Measurements from ENCODE around the gene TMEM147. TPM values are rescaled to one million over a fixed set of nuclear protein-coding genes. Genes with fewer than 3 reads are reported as not detected.
"Not testable (repeated sequence)": the region's sequence is repeated elsewhere in the genome, so short reads cannot be mapped to it uniquely, and the experiment has no call there.

TMEM147 gene
- total RNA-seq, 2 donors from 2014 or later = 25.3 to 34.4 TPM

- DNase-seq (ENCODE audit: low spot score) (peak; percentile 0), ATAC-seq (no peak)
- H3K36me3 Mint-ChIP-seq = no peaks in the 10 kb centered on the region
- no peaks in the 10 kb centered on the region for H3K9me3 Mint-ChIP-seq
- no peak overlapping the region for H3K27ac Mint-ChIP-seq
- no peak overlapping the region for H3K4me3 Mint-ChIP-seq
- H3K27me3 Mint-ChIP-seq = peaks cover 23 to 26% of the 10 kb centered on the region in 2 donors
- H3K4me1 Mint-ChIP-seq (ENCODE audit: low read depth in 2 of 2) = no peaks in the 10 kb centered on the region
These were observed 21.3 kb downstream of the TMEM147 start for GRCh38 chr19:35566738-35567137.

- Mint-ChIP-seq H3K27ac (no peak overlapping the region), H3K27me3 (peaks cover 21 to 27% of the 10 kb centered on the region in 2 donors)
These were observed 23.9 kb downstream of the TMEM147 start for GRCh38 chr19:35569281-35569781.

GRCh38 chr19:35571406-35571965, 26.1 kb downstream of the TMEM147 start:
- H3K27ac Mint-ChIP-seq = no peak overlapping the region
- peaks cover 23 to 28% of the 10 kb centered on the region in 2 donors for H3K27me3 Mint-ChIP-seq
- ATAC-seq (no peak), DNase-seq (ENCODE audit: low spot score) (no peak)
- peaks cover 17% of the 10 kb centered on the region for H3K36me3 Mint-ChIP-seq
- no peaks in the 10 kb centered on the region for H3K4me1 Mint-ChIP-seq (ENCODE audit: low read depth in 2 of 2)
- H3K4me3 Mint-ChIP-seq = no peak overlapping the region
- H3K9me3 Mint-ChIP-seq = peaks cover 11% of the 10 kb centered on the region

More at GRCh38 chr19:35569281-35569781, 23.9 kb downstream of the TMEM147 start:
- Mint-ChIP-seq H3K4me3 (no peak overlapping the region), H3K36me3 (no peaks in the 10 kb centered on the region), H3K9me3 (peaks cover 3% of the 10 kb centered on the region), H3K4me1 (ENCODE audit: low read depth in 2 of 2) (no peaks in the 10 kb centered on the region)
- ATAC-seq = no peak
- no peak for DNase-seq (ENCODE audit: low spot score)

- H3K4me1 Mint-ChIP-seq (ENCODE audit: low read depth in 2 of 2) = no peaks in the 10 kb centered on the region
- peaks cover 30% of the 10 kb centered on the region for H3K36me3 Mint-ChIP-seq
- no peak overlapping the region for H3K4me3 Mint-ChIP-seq
- DNase-seq (ENCODE audit: low spot score) (no peak), ATAC-seq (no peak)
- H3K27ac Mint-ChIP-seq = no peak overlapping the region
- peaks cover 17 to 19% of the 10 kb centered on the region in 2 donors for H3K27me3 Mint-ChIP-seq
- peaks cover 17% of the 10 kb centered on the region for H3K9me3 Mint-ChIP-seq
These were observed 32.5 kb downstream of the TMEM147 start for GRCh38 chr19:35577918-35578317.

DNA sequence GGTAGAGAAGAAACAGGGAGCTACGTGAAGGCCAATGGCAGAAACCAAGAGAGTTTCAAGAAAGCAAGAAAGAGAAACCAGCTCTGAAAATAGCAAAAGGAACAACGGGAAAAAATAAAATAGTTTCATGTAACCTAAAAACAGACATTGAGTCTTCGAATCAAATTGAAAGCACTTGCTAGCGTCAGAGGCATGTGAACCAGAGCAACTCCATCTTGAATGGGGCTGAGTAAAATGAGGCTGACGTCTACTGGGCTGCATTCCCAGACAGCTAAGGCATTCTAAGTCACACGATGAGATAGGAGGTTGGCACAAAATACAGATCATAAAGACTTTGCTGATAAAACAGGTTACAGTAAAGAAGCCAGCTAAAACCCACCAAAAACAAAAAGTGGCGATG, 33.3 kb downstream of the TMEM147 start:
- H3K9me3 Mint-ChIP-seq = peaks cover 15% of the 10 kb centered on the region
- H3K27ac Mint-ChIP-seq = no peak overlapping the region
- peaks cover 30% of the 10 kb centered on the region for H3K36me3 Mint-ChIP-seq
- no peak for ATAC-seq
- no peak overlapping the region for H3K4me3 Mint-ChIP-seq
- DNase-seq (ENCODE audit: low spot score) = no peak
- peaks cover 14 to 17% of the 10 kb centered on the region in 2 donors for H3K27me3 Mint-ChIP-seq
- no peaks in the 10 kb centered on the region for H3K4me1 Mint-ChIP-seq (ENCODE audit: low read depth in 2 of 2)

DNA sequence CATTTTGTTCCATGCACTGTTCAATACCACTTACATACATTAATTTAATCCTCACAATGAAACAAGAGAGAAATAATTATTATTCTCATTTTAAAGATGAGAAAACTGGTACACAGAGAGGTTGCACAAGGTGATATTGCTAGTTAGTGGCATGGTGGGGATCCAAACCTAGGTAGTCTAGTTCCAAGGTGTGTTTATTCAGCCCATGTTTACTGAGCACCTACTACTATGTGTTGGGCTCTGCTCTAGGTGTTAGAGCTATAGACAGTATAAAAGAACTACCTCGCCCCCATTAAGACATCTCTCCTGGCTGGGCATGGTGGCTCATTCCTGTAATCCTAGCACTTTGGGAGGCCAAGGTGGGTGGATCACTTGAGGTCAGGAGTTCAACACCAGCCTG, 37.3 kb downstream of the TMEM147 start:
- Mint-ChIP-seq H3K4me1 (ENCODE audit: low read depth in 2 of 2) (no peaks in the 10 kb centered on the region), H3K4me3 (no peak overlapping the region), H3K36me3 (peaks cover 3% of the 10 kb centered on the region), H3K9me3 (no peaks in the 10 kb centered on the region), H3K27ac (no peak overlapping the region), H3K27me3 (peaks cover 18 to 20% of the 10 kb centered on the region in 2 donors)
- ATAC-seq = no peak
- DNase-seq (ENCODE audit: low spot score) = no peak

GRCh38 chr19:35585848-35586247, 40.4 kb downstream of the TMEM147 start, which contains the start of gene PMIS2:
TSS of gene PMIS2 (plus strand) at chr19:35586173. CDS start at chr19:35586260, 87 bp downstream.
- H3K36me3 Mint-ChIP-seq = no peaks in the 10 kb centered on the region
- peaks cover 17 to 20% of the 10 kb centered on the region in 2 donors for H3K27me3 Mint-ChIP-seq
- ATAC-seq (peak; percentile 59 to 70), DNase-seq (ENCODE audit: low spot score) (no peak)
- H3K4me3 Mint-ChIP-seq = no peak within 1 kb of the TSS
- no peak within 1 kb of the TSS for H3K27ac Mint-ChIP-seq
- no peaks in the 10 kb centered on the region for H3K4me1 Mint-ChIP-seq (ENCODE audit: low read depth in 2 of 2)
- no peaks in the 10 kb centered on the region for H3K9me3 Mint-ChIP-seq

DNA sequence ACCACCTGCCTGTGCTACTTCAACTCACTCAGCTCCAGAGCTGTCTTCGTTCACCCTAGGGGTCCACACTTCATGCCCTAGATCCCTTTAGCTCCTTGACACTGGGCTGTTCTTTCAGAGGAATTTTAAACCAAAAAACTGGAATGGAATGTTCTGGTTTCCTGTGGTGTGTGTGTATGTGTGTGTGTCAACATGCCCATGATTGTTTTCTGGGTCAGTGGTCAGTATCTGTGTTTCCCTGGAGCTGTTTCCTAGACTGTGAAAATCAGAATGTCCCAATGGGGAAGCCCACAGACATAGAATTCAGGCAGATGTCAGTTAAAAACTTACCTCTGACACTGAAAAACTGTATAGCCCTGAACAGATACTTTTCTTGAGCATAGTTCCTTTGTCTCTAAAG, 41.9 kb downstream of the TMEM147 start:
- Mint-ChIP-seq H3K36me3 (no peaks in the 10 kb centered on the region), H3K4me1 (ENCODE audit: low read depth in 2 of 2) (no peaks in the 10 kb centered on the region), H3K27ac (no peak overlapping the region), H3K27me3 (peaks cover 16 to 20% of the 10 kb centered on the region in 2 donors), H3K4me3 (no peak overlapping the region), H3K9me3 (no peaks in the 10 kb centered on the region)
- no peak for DNase-seq (ENCODE audit: low spot score)
- ATAC-seq = no peak

GRCh38 chr19:35590875-35591274, 45.4 kb downstream of the TMEM147 start:
- ATAC-seq = no peak
- H3K27ac Mint-ChIP-seq = no peak overlapping the region
- no peak overlapping the region for H3K4me3 Mint-ChIP-seq
- H3K9me3 Mint-ChIP-seq = no peaks in the 10 kb centered on the region
- no peaks in the 10 kb centered on the region for H3K4me1 Mint-ChIP-seq (ENCODE audit: low read depth in 2 of 2)
- no peak for DNase-seq (ENCODE audit: low spot score)
- no peaks in the 10 kb centered on the region for H3K36me3 Mint-ChIP-seq
- H3K27me3 Mint-ChIP-seq = peaks cover 5 to 10% of the 10 kb centered on the region in 2 donors

- Mint-ChIP-seq H3K36me3 (no peaks in the 10 kb centered on the region), H3K27ac (no peak overlapping the region), H3K4me1 (ENCODE audit: low read depth in 2 of 2) (peaks cover 6 to 8% of the 10 kb centered on the region in 2 donors), H3K27me3 (peaks cover 9 to 13% of the 10 kb centered on the region in 2 donors), H3K9me3 (no peaks in the 10 kb centered on the region), H3K4me3 (no peak overlapping the region)
- ATAC-seq (no peak), DNase-seq (ENCODE audit: low spot score) (no peak)
These were observed 46.8 kb downstream of the TMEM147 start for GRCh38 chr19:35592226-35592625.

DNA sequence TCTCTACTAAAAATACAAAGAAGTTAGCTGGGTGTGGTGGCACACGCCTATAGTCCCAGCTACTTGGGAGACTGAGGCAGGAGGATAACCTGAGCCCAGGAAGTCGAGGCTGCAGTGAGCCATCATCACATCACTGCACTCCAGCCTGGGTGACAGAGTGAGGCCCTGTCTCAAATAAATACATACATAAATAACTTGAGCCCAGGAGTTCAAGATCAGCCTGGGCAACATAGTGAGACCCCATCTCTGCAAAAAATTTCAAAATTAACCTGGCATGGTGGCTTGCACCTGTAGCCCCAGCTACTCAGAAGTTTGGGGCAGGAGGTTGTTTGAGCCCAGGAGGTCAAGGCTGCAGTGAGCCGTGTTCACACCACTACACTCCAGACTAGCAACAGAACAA, 49.6 kb downstream of the TMEM147 start:
- not testable (repeated sequence) for ATAC-seq; H3K9me3 Mint-ChIP-seq; H3K4me3 Mint-ChIP-seq; H3K27ac Mint-ChIP-seq; H3K36me3 Mint-ChIP-seq; DNase-seq (ENCODE audit: low spot score); H3K4me1 Mint-ChIP-seq (ENCODE audit: low read depth in 2 of 2)
- H3K27me3 Mint-ChIP-seq = peaks cover 14 to 20% of the 10 kb centered on the region in 2 donors

- H3K27ac Mint-ChIP-seq = peak overlapping the region in 1 of 2 donors; percentile 76
These were observed 50.5 kb downstream of the TMEM147 start for GRCh38 chr19:35595928-35596327.

DNA sequence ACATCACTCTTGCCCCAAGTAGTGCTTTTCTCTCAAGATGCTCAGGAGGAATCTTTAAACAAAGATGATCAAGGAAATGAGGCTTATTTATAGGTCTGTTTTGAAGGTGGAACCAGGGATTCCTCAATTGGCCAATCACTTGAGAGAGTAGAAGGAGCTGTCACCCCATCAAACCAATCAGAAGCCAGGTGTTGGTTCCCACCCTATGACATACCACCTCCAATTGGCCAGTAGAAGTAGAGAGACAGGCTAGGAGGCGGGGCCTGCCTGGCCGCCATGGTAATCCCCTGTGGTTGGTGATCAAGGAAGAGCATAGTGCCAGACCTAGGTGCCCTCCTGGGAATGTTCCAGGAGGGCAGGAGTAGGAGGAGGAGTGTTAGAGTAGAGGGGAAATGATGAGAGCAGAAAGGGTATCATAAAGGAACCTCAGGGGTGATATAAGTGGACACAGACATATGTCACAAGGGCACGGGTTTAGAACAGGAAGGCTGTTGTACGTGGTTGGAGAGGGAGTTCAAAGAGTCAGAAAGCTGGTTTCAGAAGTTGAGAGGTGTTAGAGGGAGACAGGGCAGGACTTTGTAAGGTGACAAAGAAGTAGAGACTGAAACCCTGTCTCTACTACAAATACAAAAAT, 51.1 kb downstream of the TMEM147 start:
- DNase-seq (ENCODE audit: low spot score) (no peak), ATAC-seq (peak; percentile 70 to 88)
- no peak overlapping the region for H3K4me3 Mint-ChIP-seq
- H3K4me1 Mint-ChIP-seq (ENCODE audit: low read depth in 2 of 2) = peaks cover 6 to 8% of the 10 kb centered on the region in 2 donors
- H3K27me3 Mint-ChIP-seq = peaks cover 20 to 22% of the 10 kb centered on the region in 2 donors
- no peaks in the 10 kb centered on the region for H3K36me3 Mint-ChIP-seq
- H3K9me3 Mint-ChIP-seq = no peaks in the 10 kb centered on the region
- H3K27ac Mint-ChIP-seq = peak overlapping the region in 1 of 2 donors; percentile 76

More at GRCh38 chr19:35595928-35596327, 50.5 kb downstream of the TMEM147 start:
- no peaks in the 10 kb centered on the region for H3K36me3 Mint-ChIP-seq
- no peak overlapping the region for H3K4me3 Mint-ChIP-seq
- peaks cover 19 to 20% of the 10 kb centered on the region in 2 donors for H3K27me3 Mint-ChIP-seq
- H3K9me3 Mint-ChIP-seq = no peaks in the 10 kb centered on the region
- DNase-seq (ENCODE audit: low spot score) (no peak), ATAC-seq (no peak)
- H3K4me1 Mint-ChIP-seq (ENCODE audit: low read depth in 2 of 2) = peaks cover 6 to 8% of the 10 kb centered on the region in 2 donors

Measured in natural killer cell treated with Interleukin-12 subunit alpha and Interleukin-12 subunit beta and Interleukin-15 and Interleukin-18, amount 100 ng/mL, for 72 hours (primary cell).